Erythroblast (primary cell): ENCODE measurements around the gene CEBPA.

Experiments
- GATA1 ChIP-seq: IDR thresholded peaks from 2 replicates; pipeline ENCODE4 v1.6.1; 2011; ENCODE audit warnings: low read depth, mild to moderate bottlenecking, control low read depth, low read length, moderate library complexity
- POLR2A ChIP-seq: IDR thresholded peaks from 2 replicates; pipeline ENCODE4 v1.6.1; 2011; ENCODE audit warnings: mild to moderate bottlenecking, low read length

DNA sequence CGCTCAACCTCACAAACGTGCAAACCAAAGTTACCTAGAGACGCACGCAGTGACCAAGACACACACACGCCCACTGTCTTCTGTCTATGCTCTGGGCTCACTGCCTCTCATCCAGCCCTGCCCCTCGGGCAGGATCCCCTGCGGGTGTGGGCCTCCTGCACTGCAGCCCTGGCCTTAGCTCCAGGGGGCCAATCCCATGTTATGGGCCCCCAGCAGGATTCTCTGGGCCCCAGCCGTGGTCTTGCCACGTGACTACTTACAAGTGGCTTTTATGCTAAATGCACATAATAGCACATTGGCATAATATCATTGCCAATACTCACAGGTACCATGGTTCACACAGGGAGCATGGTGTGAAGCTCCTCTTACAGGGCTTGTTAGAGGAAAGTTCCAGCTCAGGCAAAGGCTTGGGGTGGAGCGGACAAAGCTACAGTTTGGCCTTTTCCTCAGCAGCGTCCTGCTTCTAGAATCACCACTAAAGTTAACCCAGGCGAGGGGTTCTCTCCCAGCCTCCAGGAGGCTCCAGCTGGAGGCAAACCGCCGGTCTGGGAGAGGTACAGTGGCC is 37.4 kb downstream of the CEBPA start:
- TF ChIP-seq POLR2A (no peak), GATA1 (no peak)
